GM23338 (cell line): ENCODE data around the gene ZNF595. TPM values are rescaled to one million over a fixed set of nuclear protein-coding genes. Genes with fewer than 3 reads are reported as not detected.

Experiments used
- ATAC-seq: fragments of 200-7000 bp; cut with Tn5 transposase; 3 replicates; pipeline ENCODE4 v1.9.1; 2020
- DNase-seq: peaks from one replicate; pipeline ENCODE4 v3.0.0-alpha.2; 2015; ENCODE audit warnings: low spot score
- H2AFZ ChIP-seq: fragments of 200-600 bp; sonication (generic); 2 replicates; pipeline ENCODE4 v1.8.0; 2016; ENCODE audit warnings: antibody characterized with exemption, mild to moderate bottlenecking, moderate library complexity
- H3F3A ChIP-seq: fragments of 200-600 bp; sonication (generic); replicated peaks from 2 replicates; pipeline ENCODE4 v1.8.0; 2017; ENCODE audit warnings: antibody characterized with exemption, mixed run types, low read depth
- H3K27ac ChIP-seq: fragments of 200-600 bp; sonication (generic); 2 replicates; pipeline ENCODE4 v1.6.1; 2016; ENCODE audit warnings: low read depth
- H3K27me3 ChIP-seq: fragments of 200-600 bp; sonication (generic); 2 replicates; pipeline ENCODE4 v1.8.0; 2016; ENCODE audit warnings: mild to moderate bottlenecking, mixed run types, moderate library complexity; ENCODE audit not compliant: insufficient read depth
- H3K36me3 ChIP-seq: fragments of 200-600 bp; sonication (generic); 2 replicates; pipeline ENCODE4 v1.8.0; 2016; ENCODE audit warnings: mild to moderate bottlenecking; ENCODE audit not compliant: insufficient read depth
- H3K4me1 ChIP-seq: fragments of 200-600 bp; sonication (generic); 2 replicates; pipeline ENCODE4 v1.8.0; 2016; ENCODE audit warnings: mild to moderate bottlenecking, moderate library complexity; ENCODE audit not compliant: insufficient read depth
- H3K4me2 ChIP-seq: fragments of 200-600 bp; sonication (generic); 2 replicates; pipeline ENCODE4 v1.7.1; 2017; ENCODE audit warnings: mixed run types
- H3K4me3 ChIP-seq: fragments of 200-600 bp; sonication (generic); 2 replicates; pipeline ENCODE4 v1.6.1; 2016; ENCODE audit warnings: mixed run types
- H3K79me2 ChIP-seq: fragments of 200-600 bp; sonication (generic); replicated peaks from 2 replicates; pipeline ENCODE4 v1.8.0; 2017; ENCODE audit warnings: mild to moderate bottlenecking; ENCODE audit not compliant: insufficient read depth
- H3K9me2 ChIP-seq: fragments of 200-600 bp; sonication (generic); 2 replicates; pipeline ENCODE4 v1.8.0; 2017; ENCODE audit not compliant: insufficient read depth
- H4K20me1 ChIP-seq: fragments of 200-600 bp; sonication (generic); replicated peaks from 2 replicates; pipeline ENCODE4 v1.8.0; 2017; ENCODE audit warnings: mild to moderate bottlenecking; ENCODE audit not compliant: insufficient read depth
- H3K27ac Mint-ChIP-seq: 2 replicates; pipeline ENCODE4 v1.8.0; 2020; ENCODE audit warnings: inconsistent platforms, mild to moderate bottlenecking, moderate library complexity, mixed read lengths
- H3K27me3 Mint-ChIP-seq: 3 replicates; pipeline ENCODE4 v1.8.0; 2022; ENCODE audit warnings: low read depth, mild to moderate bottlenecking, moderate library complexity, mixed read lengths, inconsistent platforms; ENCODE audit not compliant: insufficient read depth, poor library complexity
- H3K36me3 Mint-ChIP-seq: 3 replicates; pipeline ENCODE4 v1.8.0; 2021; ENCODE audit warnings: low read depth, mild to moderate bottlenecking, inconsistent platforms, moderate library complexity, mixed read lengths
- H3K4me1 Mint-ChIP-seq: 3 replicates; pipeline ENCODE4 v1.8.0; 2020; ENCODE audit warnings: mild to moderate bottlenecking, inconsistent platforms, mixed read lengths
- H3K4me3 Mint-ChIP-seq: 3 replicates; pipeline ENCODE4 v1.8.0; 2021; ENCODE audit warnings: moderate library complexity, mild to moderate bottlenecking, inconsistent platforms, mixed read lengths
- H3K9me3 Mint-ChIP-seq: 3 replicates; pipeline ENCODE4 v1.8.0; 2020; ENCODE audit warnings: moderate library complexity, mild to moderate bottlenecking, inconsistent platforms, mixed read lengths
- CREB1 ChIP-seq: fragments of 250-450 bp; sonication (Bioruptor Pico); IDR thresholded peaks from 2 replicates; pipeline ENCODE4 v1.5.0; 2020; ENCODE audit warnings: low read depth, mild to moderate bottlenecking, moderate library complexity
- EZH2 ChIP-seq: fragments of 200-600 bp; sonication (generic); IDR thresholded peaks from one replicate; pipeline ENCODE4 v1.8.0; 2017; ENCODE audit warnings: antibody characterized with exemption, mild to moderate bottlenecking, low read depth; ENCODE audit not compliant: unreplicated experiment
- EZH2phosphoT487 ChIP-seq: fragments of 200-600 bp; sonication (generic); IDR thresholded peaks from one replicate; pipeline ENCODE4 v1.8.1; 2018; ENCODE audit warnings: antibody characterized with exemption; ENCODE audit not compliant: unreplicated experiment
- NANOG ChIP-seq: IDR thresholded peaks from 2 replicates; pipeline ENCODE4 v1.6.1; 2016; ENCODE audit warnings: antibody characterized with exemption, borderline replicate concordance
- POLR2AphosphoS5 ChIP-seq: IDR thresholded peaks from 2 replicates; pipeline ENCODE4 v1.6.1; 2016; ENCODE audit warnings: antibody characterized with exemption, low read depth
- REST ChIP-seq: IDR thresholded peaks from one replicate; pipeline ENCODE4 v1.6.1; 2018; ENCODE audit warnings: antibody characterized with exemption; ENCODE audit not compliant: unreplicated experiment
- STAT1 ChIP-seq: IDR thresholded peaks from one replicate; pipeline ENCODE4 v1.6.1; 2016; ENCODE audit warnings: antibody characterized with exemption; ENCODE audit not compliant: unreplicated experiment
- ZNF114 ChIP-seq: fragments of 250-450 bp; sonication (Bioruptor Pico); IDR thresholded peaks from 2 replicates; pipeline ENCODE4 v1.5.0; 2020; ENCODE audit warnings: mild to moderate bottlenecking, moderate library complexity
- ZNF331 ChIP-seq: fragments of 250-450 bp; sonication (Bioruptor Pico); IDR thresholded peaks from 2 replicates; pipeline ENCODE4 v1.5.0; 2020; ENCODE audit warnings: low read depth, mild to moderate bottlenecking, moderate library complexity
- polyA plus RNA-seq: library from polyadenylated mRNA; unstranded; fragments of >200 nt; fragmentation: Nextera tagmentation; extraction: Ambion mirVana; gene quantifications from 2 replicates; pipeline ENCODE4 v1.2.1, GENCODE V29; 2016
- total RNA-seq: library from RNA; depleted of rRNA; stranded (reverse); fragments of >200 nt; shearing (Covaris generic); gene quantifications from 2 replicates; pipeline ENCODE4 v1.2.3, GENCODE V29; 2014
- TF ChIP-seq, protein P1 (sequence below): IDR thresholded peaks from 2 replicates; pipeline ENCODE4 v1.6.1; 2016; ENCODE audit warnings: antibody characterized with exemption
- TF ChIP-seq, protein P2 (sequence below), 2 experiments: fragments of 200-600 bp in 1 of 2; sonication (generic) in 1 of 2; conservative IDR thresholded peaks; 2 replicates each; pipeline versions ENCODE4 v1.5.1 to v1.6.1; 2016 to 2017; ENCODE audit warnings: antibody characterized with exemption in 2 of 2, low read depth in 2 of 2, mild to moderate bottlenecking in 2 of 2, moderate library complexity in 1 of 2

The ZNF595 gene
- total and polyA plus RNA-seq, 2 experiments from 2014 or later = 23.2 to 31.7 TPM

- Histone ChIP-seq H3K4me1 (no peaks in the 10 kb centered on the region), H3K9me2 (no peaks in the 10 kb centered on the region; the same call in 1 of the 2 replicates), H2AFZ (no peak overlapping the region), H3K27ac (no peak overlapping the region), H3K4me2 (no peak overlapping the region), H3K36me3 (peaks cover 12% of the 10 kb centered on the region), H3K27me3 (peaks cover 15% of the 10 kb centered on the region), H3K79me2 (no peaks in the 10 kb centered on the region), H4K20me1 (no peaks in the 10 kb centered on the region), H3F3A (no peaks in the 10 kb centered on the region), H3K4me3 (no peak overlapping the region)
- H3K9me3 Mint-ChIP-seq = peaks cover 80% of the 10 kb centered on the region
- TF ChIP-seq, protein P1, sequence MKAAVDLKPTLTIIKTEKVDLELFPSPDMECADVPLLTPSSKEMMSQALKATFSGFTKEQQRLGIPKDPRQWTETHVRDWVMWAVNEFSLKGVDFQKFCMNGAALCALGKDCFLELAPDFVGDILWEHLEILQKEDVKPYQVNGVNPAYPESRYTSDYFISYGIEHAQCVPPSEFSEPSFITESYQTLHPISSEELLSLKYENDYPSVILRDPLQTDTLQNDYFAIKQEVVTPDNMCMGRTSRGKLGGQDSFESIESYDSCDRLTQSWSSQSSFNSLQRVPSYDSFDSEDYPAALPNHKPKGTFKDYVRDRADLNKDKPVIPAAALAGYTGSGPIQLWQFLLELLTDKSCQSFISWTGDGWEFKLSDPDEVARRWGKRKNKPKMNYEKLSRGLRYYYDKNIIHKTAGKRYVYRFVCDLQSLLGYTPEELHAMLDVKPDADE = no peak
- TF ChIP-seq EZH2 = no peak
- no peak for TF ChIP-seq ZNF114 (CRISPR knock-in tag)
- TF ChIP-seq STAT1 = no peak
- TF ChIP-seq POLR2AphosphoS5 = no peak
- TF ChIP-seq NANOG = no peak
- TF ChIP-seq ZNF331 (CRISPR knock-in tag) = no peak
- TF ChIP-seq, protein P2, sequence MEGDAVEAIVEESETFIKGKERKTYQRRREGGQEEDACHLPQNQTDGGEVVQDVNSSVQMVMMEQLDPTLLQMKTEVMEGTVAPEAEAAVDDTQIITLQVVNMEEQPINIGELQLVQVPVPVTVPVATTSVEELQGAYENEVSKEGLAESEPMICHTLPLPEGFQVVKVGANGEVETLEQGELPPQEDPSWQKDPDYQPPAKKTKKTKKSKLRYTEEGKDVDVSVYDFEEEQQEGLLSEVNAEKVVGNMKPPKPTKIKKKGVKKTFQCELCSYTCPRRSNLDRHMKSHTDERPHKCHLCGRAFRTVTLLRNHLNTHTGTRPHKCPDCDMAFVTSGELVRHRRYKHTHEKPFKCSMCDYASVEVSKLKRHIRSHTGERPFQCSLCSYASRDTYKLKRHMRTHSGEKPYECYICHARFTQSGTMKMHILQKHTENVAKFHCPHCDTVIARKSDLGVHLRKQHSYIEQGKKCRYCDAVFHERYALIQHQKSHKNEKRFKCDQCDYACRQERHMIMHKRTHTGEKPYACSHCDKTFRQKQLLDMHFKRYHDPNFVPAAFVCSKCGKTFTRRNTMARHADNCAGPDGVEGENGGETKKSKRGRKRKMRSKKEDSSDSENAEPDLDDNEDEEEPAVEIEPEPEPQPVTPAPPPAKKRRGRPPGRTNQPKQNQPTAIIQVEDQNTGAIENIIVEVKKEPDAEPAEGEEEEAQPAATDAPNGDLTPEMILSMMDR (conservative IDR thresholded peaks at IDR 0.05; ENCODE audit: low read depth in 2 of 2) = no peak
- no peak for TF ChIP-seq EZH2phosphoT487
- no peak for TF ChIP-seq CREB1 (CRISPR knock-in tag)
- peaks cover 2% of the 10 kb centered on the region for H3K27me3 Mint-ChIP-seq
- H3K27ac Mint-ChIP-seq = no peak overlapping the region
- H3K4me3 Mint-ChIP-seq = no peak overlapping the region
- no peak for ATAC-seq
- peak; percentile 46 for DNase-seq
- H3K4me1 Mint-ChIP-seq = no peaks in the 10 kb centered on the region
- peaks cover 40% of the 10 kb centered on the region for H3K36me3 Mint-ChIP-seq
Observed at GRCh38 chr4:99863-100262, 46.7 kb downstream of the ZNF595 start.

GRCh38 chr4:107083-107443, 53.9 kb downstream of the ZNF595 start:
- Mint-ChIP-seq H3K27ac (no peak overlapping the region), H3K9me3 (peaks cover 32% of the 10 kb centered on the region)
- peak overlapping the region; percentile 60 for H3K4me3 ChIP-seq

More at GRCh38 chr4:107083-107443, 53.9 kb downstream of the ZNF595 start:
- no peak for TF ChIP-seq REST
- TF ChIP-seq EZH2 = peak; percentile 82
- no peaks in the 10 kb centered on the region for H3K79me2 ChIP-seq
- ATAC-seq = peak; percentile 50
- no peaks in the 10 kb centered on the region; the same call in 1 of the 2 replicates for H3K4me1 ChIP-seq
- no peaks in the 10 kb centered on the region for H4K20me1 ChIP-seq
- Mint-ChIP-seq H3K27me3 (peaks cover 52% of the 10 kb centered on the region), H3K4me1 (peaks cover 4% of the 10 kb centered on the region; the same call in 1 of the 3 replicates), H3K4me3 (peak overlapping the region; percentile 57), H3K36me3 (peaks cover 9% of the 10 kb centered on the region; the same call in 2 of the 3 replicates)
- peaks cover 84% of the 10 kb centered on the region for H3K27me3 ChIP-seq
- peak; percentile 36 for DNase-seq
- H3K4me2 ChIP-seq = peak overlapping the region; percentile 84
- peaks cover 4% of the 10 kb centered on the region; the same call in 1 of the 2 replicates for H3F3A ChIP-seq
- H2AFZ ChIP-seq = peak overlapping the region; percentile 97
- H3K9me2 ChIP-seq = no peaks in the 10 kb centered on the region; the same call in 1 of the 2 replicates
- H3K27ac ChIP-seq = no peak overlapping the region
- no peaks in the 10 kb centered on the region for H3K36me3 ChIP-seq
